GM12864 (cell line): Measurements from ENCODE around the gene NAA25.

Source experiments
- DNase-seq: peaks from one replicate; pipeline ENCODE4 v3.0.0-alpha.2; 2011; ENCODE audit warnings: low read depth
- H3K4me3 ChIP-seq: 2 replicates; pipeline ENCODE4 v1.5.1; 2011; ENCODE audit warnings: mild to moderate bottlenecking, low read depth, low read length, control low read depth
- TF ChIP-seq, protein P1 (sequence below): IDR thresholded peaks from 2 replicates; pipeline ENCODE4 v1.5.1; 2011; ENCODE audit warnings: low read depth, mild to moderate bottlenecking, moderate library complexity, low read length, control low read depth, inconsistent platforms; ENCODE audit errors: missing control alignments

NAA25 gene

DNA sequence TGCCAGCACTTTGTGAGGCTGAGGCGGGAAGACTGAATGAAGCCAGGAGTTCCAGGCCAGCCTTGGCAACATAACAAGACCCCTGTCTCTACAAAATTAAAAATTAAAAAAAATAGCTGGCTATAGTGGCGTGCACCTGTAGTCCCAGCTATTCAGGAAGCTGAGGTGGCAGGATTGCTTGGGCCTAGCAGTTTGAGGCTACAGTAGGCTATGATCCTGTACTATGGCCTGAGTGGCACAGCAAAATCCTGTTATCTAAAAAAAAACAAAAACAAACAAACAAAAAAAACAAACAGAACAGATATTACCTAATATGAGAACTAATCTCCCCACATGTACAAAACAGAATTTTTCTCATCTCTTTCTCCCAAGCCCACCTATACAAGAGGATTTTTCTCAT is 111.3 kb downstream of the NAA25 start:
- TF ChIP-seq, protein P1, sequence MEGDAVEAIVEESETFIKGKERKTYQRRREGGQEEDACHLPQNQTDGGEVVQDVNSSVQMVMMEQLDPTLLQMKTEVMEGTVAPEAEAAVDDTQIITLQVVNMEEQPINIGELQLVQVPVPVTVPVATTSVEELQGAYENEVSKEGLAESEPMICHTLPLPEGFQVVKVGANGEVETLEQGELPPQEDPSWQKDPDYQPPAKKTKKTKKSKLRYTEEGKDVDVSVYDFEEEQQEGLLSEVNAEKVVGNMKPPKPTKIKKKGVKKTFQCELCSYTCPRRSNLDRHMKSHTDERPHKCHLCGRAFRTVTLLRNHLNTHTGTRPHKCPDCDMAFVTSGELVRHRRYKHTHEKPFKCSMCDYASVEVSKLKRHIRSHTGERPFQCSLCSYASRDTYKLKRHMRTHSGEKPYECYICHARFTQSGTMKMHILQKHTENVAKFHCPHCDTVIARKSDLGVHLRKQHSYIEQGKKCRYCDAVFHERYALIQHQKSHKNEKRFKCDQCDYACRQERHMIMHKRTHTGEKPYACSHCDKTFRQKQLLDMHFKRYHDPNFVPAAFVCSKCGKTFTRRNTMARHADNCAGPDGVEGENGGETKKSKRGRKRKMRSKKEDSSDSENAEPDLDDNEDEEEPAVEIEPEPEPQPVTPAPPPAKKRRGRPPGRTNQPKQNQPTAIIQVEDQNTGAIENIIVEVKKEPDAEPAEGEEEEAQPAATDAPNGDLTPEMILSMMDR = no peak
- DNase-seq = no peak
- H3K4me3 ChIP-seq = no peak overlapping the region

DNA sequence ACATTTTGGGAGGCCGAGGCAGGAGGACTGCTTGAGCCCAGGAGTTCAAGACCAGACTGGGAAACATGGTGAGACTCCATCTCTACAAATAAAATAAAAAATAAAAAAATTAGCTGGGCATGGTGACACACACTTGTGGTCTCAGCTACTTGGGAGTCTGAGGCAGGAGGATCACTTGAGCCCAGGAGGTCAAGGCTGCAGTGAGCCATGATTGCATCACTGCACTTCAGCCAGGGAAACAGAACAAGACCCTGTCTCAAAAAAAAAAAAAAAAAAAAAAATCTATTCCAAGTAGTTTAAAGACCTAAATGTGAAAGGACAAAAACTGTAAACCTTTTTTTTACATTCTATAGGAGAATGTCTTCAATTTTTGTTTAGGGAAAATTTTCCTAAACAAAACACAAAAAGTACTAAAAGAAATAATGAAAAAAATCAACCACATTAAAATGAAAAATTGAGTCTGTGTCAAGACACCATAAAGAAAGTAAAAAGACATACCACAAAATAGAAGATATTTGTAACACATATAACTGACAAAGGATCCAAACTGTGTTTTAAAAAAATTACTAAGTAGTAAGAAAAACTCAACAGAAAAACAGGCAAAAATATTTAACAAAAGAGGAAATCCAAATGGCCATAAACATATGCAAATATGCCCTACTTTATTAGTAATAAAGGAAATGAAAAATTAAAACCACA is 112.7 kb downstream of the NAA25 start:
- no peak for DNase-seq

GRCh38 chr12:111994211-111995111 is 114.1 kb downstream of the NAA25 start:
- DNase-seq = peak; percentile 59
- H3K4me3 ChIP-seq = peak overlapping the region; percentile 41

More for the DNA sequence above, 112.7 kb downstream of the NAA25 start:
- no peak overlapping the region for H3K4me3 ChIP-seq
- TF ChIP-seq, protein P1 = no peak

GRCh38 chr12:111993292-111994150 is 115.1 kb downstream of the NAA25 start:
- TF ChIP-seq, protein P1 = no peak
- no peak for DNase-seq
- no peak overlapping the region; the same call in 1 of the 2 replicates for H3K4me3 ChIP-seq

GRCh38 chr12:111992464-111992863 is 116.1 kb downstream of the NAA25 start:
- DNase-seq = no peak
- TF ChIP-seq, protein P1 = no peak
- H3K4me3 ChIP-seq = no peak overlapping the region

DNA sequence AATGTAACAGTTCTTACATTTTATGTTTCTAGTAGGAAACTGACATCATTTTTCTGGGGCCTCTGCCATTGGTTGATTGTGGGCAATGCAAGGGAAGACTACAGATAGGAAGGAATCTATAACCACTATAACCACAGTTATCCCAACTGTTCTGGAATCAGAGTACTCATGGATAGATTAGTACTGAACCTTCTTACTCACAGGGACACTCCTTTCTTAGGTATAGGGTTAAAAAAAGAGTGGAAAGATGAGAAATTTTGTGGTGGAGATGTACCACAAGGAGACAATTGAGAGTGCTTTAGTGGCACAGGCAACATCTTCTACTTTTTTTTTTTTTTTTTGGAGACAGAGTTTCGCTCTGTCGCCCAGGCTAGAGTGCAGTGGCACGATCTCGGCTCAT is 116.6 kb downstream of the NAA25 start:
- no peak for DNase-seq
- TF ChIP-seq, protein P1 = no peak

GRCh38 chr12:111991535-111991934 is 117.0 kb downstream of the NAA25 start:
- DNase-seq = no peak
- TF ChIP-seq, protein P1 = no peak

More for the DNA sequence above, 116.6 kb downstream of the NAA25 start:
- H3K4me3 ChIP-seq = no peak overlapping the region

More at GRCh38 chr12:111991535-111991934, 117.0 kb downstream of the NAA25 start:
- H3K4me3 ChIP-seq = no peak overlapping the region
